Muscle layer of duodenum (tissue), 2 donors: ENCODE data around the gene MOB3B.

Experiments
- H3K27ac ChIP-seq: one replicate; pipeline ENCODE4 v1.7.0; 2013; ENCODE audit warnings: mild to moderate bottlenecking, low read length
- H3K27me3 ChIP-seq: one replicate; pipeline ENCODE4 v1.7.0; 2013; ENCODE audit warnings: low read depth, mild to moderate bottlenecking, control low read depth, low read length
- H3K36me3 ChIP-seq, 2 donors: one replicate each; pipeline ENCODE4 v1.7.0; 2013; ENCODE audit warnings: low read length in 2 of 2, control low read depth in 1 of 2, mild to moderate bottlenecking in 1 of 2; ENCODE audit not compliant: insufficient read depth in 2 of 2, control insufficient read depth in 1 of 2
- H3K4me1 ChIP-seq, 2 donors: one replicate each; pipeline ENCODE4 v1.7.0; 2013; ENCODE audit warnings: low read length in 2 of 2, mild to moderate bottlenecking in 2 of 2, control low read depth in 1 of 2, moderate library complexity in 1 of 2; ENCODE audit not compliant: insufficient read depth in 2 of 2, control insufficient read depth in 1 of 2
- H3K4me3 ChIP-seq, 2 donors: one replicate each; pipeline ENCODE4 v1.7.0; 2013; ENCODE audit warnings: low read length in 2 of 2, low read depth in 1 of 2, mild to moderate bottlenecking in 1 of 2
- H3K9me3 ChIP-seq, 2 donors: one replicate each; pipeline ENCODE4 v1.7.0; 2013; ENCODE audit warnings: low read length in 2 of 2, control low read depth in 1 of 2, mild to moderate bottlenecking in 1 of 2; ENCODE audit not compliant: control insufficient read depth in 1 of 2
- donor health status: healthy.

MOB3B gene

DNA sequence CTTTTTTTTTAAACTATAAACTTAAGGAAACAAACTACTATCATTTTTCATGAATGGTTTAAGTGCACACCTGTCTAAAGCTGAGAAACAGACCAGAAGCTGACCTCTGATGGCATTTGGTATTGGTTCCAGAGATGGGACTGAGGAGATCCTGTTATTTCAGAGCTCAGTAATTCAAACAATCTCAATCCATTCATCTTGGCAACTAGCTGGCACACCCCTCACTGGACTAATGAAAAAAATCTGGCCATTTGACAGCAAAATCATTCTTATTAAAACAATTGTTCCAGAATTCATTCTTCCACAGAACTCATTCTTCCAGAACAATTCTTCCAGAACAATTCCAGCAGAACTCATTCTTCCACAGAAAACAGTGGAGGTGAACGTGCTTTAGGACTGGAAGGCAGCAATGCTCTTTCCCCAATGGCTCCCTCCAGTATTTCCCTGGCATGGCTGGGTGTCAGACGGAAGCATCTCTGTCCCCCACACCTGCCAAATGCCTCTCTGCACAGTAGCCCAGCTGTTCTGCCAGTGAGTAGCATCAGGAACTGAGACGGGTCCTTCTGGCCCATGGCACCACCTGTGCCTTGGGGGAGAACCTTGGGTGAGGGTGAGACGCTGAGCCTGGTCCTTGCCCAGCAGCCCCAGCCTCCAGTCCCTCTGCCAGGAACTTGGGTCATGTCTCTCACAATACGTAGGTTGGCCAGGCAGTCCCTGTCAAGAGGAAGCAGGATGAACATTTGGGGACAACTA, 145.2 kb downstream of the MOB3B start:
- Histone ChIP-seq H3K36me3 (no peaks in the 10 kb centered on the region), H3K9me3 (no peaks in the 10 kb centered on the region), H3K4me1 (peaks cover 21 to 22% of the 10 kb centered on the region in 2 donors), H3K27me3 (no peaks in the 10 kb centered on the region), H3K27ac (no peak overlapping the region), H3K4me3 (no peak overlapping the region)

DNA sequence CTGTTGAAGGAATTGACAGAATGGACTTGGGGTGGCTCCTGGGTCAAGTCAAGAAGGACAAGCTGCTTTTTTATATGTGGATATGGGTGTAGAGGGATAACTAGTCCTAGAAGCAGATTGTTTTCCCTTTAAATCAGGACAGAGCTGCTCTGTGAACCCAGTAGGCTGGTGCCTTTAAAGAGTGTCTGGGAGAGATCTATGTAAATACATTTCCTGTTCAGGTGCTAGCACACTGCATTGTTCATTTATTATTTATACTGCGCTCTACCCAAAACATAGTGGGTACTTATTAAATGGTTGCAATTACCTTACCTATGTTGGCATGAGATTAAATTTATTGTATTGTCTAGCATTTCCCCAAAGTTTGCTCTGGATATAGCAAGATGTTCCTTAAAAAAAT, 146.1 kb downstream of the MOB3B start:
- Histone ChIP-seq H3K9me3 (no peaks in the 10 kb centered on the region), H3K4me1 (peaks cover 19 to 22% of the 10 kb centered on the region in 2 donors), H3K27me3 (no peaks in the 10 kb centered on the region), H3K36me3 (no peaks in the 10 kb centered on the region), H3K4me3 (no peak overlapping the region), H3K27ac (no peak overlapping the region)

DNA sequence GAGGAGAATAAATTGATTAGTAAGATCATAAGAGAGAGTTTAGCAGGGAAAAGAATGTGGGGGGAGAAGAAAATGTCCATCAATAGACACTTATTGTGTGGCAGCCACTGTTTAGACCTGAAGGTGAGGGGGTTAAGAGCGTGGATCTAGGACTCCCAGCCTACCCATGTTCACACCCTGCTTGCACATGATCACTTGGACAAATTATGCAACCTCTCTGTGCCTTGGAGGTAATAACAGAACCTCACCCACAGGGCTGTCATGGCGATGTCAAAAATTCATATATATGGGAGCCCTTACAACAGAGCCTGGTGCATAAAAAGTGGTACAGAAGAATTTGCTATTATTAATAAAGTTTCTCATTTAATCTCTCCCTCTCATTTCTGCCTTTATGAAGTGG, 146.6 kb downstream of the MOB3B start:
- Histone ChIP-seq H3K27me3 (no peaks in the 10 kb centered on the region), H3K27ac (no peak overlapping the region), H3K9me3 (no peaks in the 10 kb centered on the region), H3K4me3 (no peak overlapping the region), H3K4me1 (peaks cover 22 to 25% of the 10 kb centered on the region in 2 donors), H3K36me3 (no peaks in the 10 kb centered on the region)

DNA sequence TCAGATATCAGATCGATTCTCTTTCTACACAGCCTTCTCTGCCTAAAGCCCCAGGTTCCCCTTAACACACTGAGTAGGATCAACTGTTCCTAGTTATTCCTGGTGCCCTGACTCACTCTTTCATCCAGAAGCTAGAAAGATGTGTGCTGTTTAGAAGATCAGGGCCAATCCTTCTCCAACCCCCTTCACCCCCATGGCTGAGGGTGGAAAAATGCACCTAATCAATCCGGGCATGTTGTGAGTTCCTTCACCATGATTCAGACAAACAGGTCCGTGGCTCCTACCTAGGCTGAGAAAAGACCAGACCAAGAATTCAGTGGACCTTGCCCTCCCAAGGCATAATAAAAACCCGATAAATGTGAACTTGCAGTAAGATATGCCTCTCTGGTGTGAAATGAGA, 147.3 kb downstream of the MOB3B start:
- Histone ChIP-seq H3K9me3 (no peaks in the 10 kb centered on the region), H3K4me1 (peaks cover 22 to 32% of the 10 kb centered on the region in 2 donors), H3K27ac (no peak overlapping the region), H3K36me3 (no peaks in the 10 kb centered on the region), H3K4me3 (no peak overlapping the region), H3K27me3 (no peaks in the 10 kb centered on the region)

DNA sequence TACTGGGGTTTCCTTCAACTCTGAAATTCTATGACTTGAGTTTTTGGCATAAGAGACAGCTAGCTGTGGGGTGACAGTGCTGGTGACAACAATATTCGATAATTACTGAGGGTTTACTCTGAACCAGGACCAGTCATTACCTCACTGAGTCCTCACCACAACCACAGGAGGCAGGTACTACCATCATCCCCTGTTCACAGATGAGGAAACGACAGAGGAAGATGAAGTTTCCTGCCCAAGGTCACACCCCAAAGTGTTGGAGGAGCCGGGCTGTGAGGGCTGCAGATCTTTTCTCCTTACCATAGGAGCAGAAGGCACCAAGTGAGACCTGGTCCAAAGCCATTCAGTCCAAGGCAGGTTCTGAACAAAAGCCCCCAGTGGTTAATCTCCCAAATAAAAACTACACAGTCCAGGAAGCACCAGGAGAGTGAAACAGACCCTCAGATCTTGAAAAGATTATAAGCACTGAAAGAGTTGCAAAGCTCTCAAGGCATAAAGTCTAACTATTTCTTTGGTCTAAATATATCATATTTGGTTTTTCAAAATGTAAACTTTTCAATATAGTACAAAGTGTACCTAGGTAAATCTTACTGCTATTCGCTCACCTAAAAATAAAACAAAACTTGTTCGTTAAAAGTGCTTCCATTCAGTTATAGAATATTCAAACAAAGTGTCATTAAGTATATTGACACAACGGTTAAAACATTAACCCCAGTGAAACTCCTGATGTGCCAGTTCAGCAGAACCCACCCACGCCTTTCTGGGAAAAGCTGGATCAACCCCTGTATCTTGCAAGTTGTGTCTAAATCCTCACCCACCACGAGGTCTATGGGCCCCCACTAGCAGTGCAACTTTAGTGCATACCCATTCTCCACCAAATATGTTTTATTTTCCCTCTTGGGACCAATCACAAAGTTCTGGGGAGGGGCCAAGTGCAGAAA, 150.0 kb downstream of the MOB3B start:
- peaks cover 0 to 30% of the 10 kb centered on the region in 2 donors for H3K4me1 ChIP-seq
- H3K4me3 ChIP-seq, result no peak overlapping the region
- H3K9me3 ChIP-seq, result no peaks in the 10 kb centered on the region
- no peak overlapping the region for H3K27ac ChIP-seq
- no peaks in the 10 kb centered on the region for H3K36me3 ChIP-seq
- no peaks in the 10 kb centered on the region for H3K27me3 ChIP-seq

DNA sequence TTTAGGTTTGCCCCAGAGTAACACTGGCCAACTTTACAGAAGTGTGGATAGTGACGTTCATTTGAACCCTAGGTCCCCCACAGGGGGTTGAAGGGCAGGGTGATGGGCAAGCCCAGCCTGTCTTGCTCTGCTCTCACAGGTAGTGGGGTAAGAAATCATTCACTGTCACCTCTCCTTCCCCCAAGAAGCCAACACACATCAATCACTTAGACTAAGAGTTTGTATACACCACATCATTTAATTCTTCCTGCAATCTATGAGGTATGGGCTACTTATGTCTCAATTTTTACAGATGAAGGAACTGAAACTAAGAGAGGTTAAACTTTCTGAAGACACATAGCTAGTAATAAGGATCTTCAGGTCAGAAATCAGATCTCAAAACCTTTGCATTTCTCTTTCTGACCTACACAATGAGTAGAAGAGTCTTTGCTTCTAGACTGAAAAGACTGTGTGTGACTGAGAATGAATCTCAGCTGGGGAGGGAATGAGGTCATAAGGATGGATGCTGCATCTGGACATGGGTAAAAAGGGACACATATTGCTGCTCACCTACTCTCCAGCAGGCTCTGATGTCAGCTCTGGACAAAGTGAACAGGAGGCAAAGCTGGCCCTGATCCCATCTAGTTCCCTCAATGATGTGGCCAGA, 151.7 kb downstream of the MOB3B start:
- Histone ChIP-seq H3K27me3 (no peaks in the 10 kb centered on the region), H3K27ac (no peak overlapping the region), H3K4me3 (no peak overlapping the region), H3K36me3 (no peaks in the 10 kb centered on the region), H3K4me1 (peaks cover 4 to 18% of the 10 kb centered on the region in 2 donors), H3K9me3 (no peaks in the 10 kb centered on the region)

DNA sequence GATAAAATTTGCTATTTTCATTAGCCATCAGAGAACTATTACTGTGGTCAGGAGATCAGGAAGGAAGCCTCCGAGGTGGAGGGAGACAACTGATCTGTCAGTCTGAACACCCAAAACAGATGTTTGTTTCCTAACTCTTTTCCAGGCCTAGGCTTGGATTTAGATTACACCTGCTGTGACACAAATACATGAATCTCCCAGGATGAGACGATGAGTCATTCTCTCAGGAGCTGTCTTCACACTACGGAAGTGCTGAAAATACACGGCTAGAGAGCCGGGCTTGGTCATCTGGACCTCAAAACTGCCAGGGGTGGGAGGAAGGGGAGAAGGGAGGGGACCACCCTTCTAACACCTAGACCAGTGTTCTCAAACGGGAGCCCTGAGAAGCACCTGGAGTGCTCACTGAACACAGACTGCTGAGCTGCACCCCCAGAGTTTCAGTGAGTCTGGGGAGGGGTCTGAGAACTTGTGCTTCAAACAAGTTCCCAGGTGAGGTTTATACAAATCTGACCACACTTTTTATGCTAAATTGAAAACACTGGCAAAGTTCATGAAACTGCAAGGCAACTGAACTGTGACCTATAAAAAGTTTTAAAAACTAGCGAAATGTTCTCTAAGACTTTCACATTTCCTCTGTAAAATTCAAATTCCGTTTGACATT, 152.3 kb downstream of the MOB3B start:
- Histone ChIP-seq H3K27me3 (no peaks in the 10 kb centered on the region), H3K4me1 (peaks cover 4 to 21% of the 10 kb centered on the region in 2 donors)

DNA sequence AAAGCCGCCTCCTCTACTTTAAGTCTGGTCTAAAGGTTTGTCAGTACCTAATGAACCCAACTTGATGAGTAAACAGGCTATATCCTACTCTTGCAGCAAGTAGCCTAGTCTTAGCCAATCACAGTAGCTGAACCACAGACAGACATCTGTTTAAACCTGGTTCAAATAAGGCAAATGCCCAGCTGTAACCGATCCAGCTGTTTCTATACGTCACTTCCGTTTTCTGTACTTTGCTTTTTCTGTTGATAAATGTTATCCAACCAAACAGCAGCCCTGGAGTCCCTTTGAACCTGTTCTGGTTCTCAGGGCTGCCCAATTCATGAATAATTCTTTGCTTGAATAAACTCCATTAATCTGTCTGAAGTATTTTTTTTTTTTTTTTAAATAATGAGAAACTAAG, 155.8 kb downstream of the MOB3B start:
- H3K36me3 ChIP-seq, result no peaks in the 10 kb centered on the region
- peaks cover 4 to 19% of the 10 kb centered on the region in 2 donors for H3K4me1 ChIP-seq
- H3K9me3 ChIP-seq, result no peaks in the 10 kb centered on the region
- no peaks in the 10 kb centered on the region for H3K27me3 ChIP-seq
- no peak overlapping the region for H3K4me3 ChIP-seq
- no peak overlapping the region for H3K27ac ChIP-seq

More for the DNA sequence above, 152.3 kb downstream of the MOB3B start:
- Histone ChIP-seq H3K27ac (no peak overlapping the region), H3K36me3 (no peaks in the 10 kb centered on the region), H3K9me3 (no peaks in the 10 kb centered on the region), H3K4me3 (no peak overlapping the region)

DNA sequence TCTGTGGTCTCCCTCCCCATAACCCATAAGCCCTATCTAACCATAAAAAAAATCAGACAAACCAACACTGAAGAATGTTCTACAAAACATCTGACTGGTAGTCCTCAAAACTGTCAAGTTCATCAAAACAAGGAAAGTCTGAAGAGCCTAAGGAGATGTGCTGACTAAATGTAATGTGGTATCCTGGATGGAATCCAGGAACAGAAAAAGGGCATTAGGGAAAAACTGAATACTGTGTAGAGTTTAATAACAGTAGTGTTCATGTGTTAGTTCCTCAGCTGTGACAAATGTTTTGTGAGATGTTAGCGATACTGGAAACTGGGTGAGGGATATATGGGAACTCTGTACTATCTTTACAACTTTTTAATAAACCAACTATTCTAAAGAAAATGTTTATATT, 157.0 kb downstream of the MOB3B start:
- H3K27me3 ChIP-seq, result no peaks in the 10 kb centered on the region
- H3K4me3 ChIP-seq, result no peak overlapping the region
- no peaks in the 10 kb centered on the region for H3K36me3 ChIP-seq
- H3K9me3 ChIP-seq, result no peaks in the 10 kb centered on the region
- H3K4me1 ChIP-seq, result peaks cover 14 to 15% of the 10 kb centered on the region in 2 donors
- H3K27ac ChIP-seq, result no peak overlapping the region

DNA sequence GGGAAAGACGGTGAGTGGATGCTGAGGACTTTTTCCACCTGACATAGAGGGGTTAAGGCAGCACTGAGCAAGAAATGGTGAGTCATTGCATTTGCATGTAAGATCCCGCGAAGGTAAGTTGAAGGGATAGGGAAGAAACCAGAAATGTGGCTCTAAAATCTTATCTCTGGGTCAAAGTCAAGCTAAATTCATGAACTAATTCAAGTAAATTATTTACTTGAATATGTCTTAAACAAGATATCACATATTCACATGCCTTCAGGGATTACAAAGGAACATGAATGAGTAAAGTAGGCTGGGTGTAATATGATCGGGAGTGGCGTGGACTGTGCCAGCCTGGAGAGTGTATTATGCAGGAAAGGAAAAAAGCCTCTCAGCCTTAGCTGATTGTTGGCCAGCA, 158.2 kb downstream of the MOB3B start:
- Histone ChIP-seq H3K27ac (no peak overlapping the region), H3K27me3 (no peaks in the 10 kb centered on the region), H3K4me1 (peaks cover 15 to 20% of the 10 kb centered on the region in 2 donors), H3K4me3 (no peak overlapping the region), H3K36me3 (no peaks in the 10 kb centered on the region), H3K9me3 (no peaks in the 10 kb centered on the region)

DNA sequence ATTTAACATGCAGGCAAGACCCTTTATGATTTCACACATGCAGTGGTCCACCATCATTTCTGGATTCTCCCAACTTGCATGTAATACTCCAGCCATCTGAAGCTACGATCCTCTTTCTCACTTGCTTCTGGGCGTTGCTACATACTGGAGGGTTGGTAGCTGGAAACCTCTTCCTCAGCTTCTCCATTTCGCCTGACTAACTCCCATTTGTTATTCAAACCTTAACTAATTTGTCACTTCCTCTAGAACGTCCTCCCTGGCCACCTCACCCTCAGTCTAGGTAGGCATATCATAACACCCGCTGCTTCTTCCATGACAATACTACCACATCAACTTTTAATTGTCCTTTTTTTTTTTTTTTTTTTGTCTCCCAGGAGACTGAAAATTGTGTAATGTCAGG, 160.0 kb downstream of the MOB3B start:
- no peaks in the 10 kb centered on the region for H3K9me3 ChIP-seq
- H3K4me3 ChIP-seq, result no peak overlapping the region
- no peaks in the 10 kb centered on the region for H3K36me3 ChIP-seq
- no peaks in the 10 kb centered on the region for H3K27me3 ChIP-seq
- peaks cover 20 to 31% of the 10 kb centered on the region in 2 donors for H3K4me1 ChIP-seq
- H3K27ac ChIP-seq, result no peak overlapping the region
